GM19455 (cell line): ENCODE measurements around the gene CCR9.
"Not testable (repeated sequence)": the region's sequence is repeated elsewhere in the genome, so short reads cannot be mapped to it uniquely, and the experiment has no call there.

ENCODE experiments used
- ATAC-seq: cut with Tn5 transposase; IDR thresholded peaks from one replicate; pipeline ENCODE4 v1.9.1; 2021; ENCODE audit not compliant: unreplicated experiment

CCR9 gene, protein sequence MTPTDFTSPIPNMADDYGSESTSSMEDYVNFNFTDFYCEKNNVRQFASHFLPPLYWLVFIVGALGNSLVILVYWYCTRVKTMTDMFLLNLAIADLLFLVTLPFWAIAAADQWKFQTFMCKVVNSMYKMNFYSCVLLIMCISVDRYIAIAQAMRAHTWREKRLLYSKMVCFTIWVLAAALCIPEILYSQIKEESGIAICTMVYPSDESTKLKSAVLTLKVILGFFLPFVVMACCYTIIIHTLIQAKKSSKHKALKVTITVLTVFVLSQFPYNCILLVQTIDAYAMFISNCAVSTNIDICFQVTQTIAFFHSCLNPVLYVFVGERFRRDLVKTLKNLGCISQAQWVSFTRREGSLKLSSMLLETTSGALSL

DNA sequence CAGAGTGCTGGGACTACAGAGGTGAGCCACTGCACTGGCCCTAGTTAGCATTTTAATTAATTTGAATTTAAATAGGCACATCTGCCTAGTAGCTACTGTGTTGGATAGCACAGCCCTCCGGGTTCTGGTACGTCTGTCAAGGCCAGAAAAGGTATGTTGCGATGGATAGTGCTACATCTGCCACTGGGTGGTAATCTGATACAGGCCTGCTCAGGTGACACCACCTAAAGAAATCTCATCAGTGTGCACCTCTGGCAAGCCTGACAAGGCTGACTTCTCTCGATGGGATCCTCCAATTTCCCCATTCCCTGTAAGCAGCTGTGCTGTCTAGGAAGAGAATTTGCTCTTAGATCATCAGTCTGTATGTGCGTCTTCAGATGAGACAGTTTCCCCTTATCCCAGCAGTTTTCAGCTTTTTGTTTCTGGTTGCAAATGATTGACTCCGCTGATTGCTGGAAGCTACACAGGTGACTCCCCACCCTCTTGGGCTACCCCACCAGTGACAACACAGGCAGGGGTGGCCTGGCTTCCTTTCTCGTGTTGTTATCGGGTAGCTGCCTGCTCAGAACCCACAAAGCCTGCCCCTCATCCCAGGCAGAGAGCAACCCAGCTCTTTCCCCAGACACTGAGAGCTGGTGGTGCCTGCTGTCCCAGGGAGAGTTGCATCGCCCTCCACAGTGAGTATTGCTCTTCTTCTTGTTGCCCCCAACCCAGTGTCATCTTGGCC lies at the start of gene CCR9:
CCR9 (plus strand) TSS at position 565 of the 727 bp plus-strand sequence. CDS start 8,391 bp downstream, outside the sequence.
- ATAC-seq = no peak

DNA sequence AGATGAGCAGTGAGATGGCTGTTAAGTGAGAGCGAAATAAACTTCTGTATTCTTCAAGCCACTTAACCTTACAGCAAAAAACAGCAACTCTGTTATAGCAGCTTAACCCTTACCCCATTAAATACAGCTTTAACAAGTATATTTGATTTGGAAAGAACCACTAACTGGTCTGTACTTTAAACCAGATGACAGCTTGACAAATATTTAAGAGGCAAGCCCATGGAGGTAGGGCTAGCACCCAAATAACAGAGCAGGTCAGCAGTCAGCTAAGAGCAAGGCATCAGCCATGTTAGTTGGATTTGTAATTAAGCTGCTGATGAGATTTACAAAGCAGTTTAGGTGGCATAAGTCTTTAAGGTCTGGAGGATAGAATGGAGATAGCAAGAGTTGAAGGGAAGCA lies 47.9 kb upstream of the CCR9 start:
- no peak for ATAC-seq

DNA sequence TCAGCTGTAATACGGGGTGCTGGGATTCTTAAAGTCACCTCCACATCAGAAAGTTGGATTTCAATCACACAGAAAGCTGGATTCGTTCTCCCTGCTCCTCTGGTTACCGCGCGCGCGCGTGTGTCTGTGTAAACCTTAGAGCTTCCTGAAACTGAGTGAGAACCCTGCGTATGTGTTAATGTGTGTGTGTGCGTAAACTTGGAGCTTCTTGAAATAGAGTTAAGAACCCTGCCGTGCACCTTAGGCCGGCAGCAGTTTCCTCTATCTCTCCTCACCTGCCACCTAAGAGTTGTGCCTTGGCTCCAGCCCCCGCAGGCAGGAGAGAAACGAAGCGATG lies 45.0 kb upstream of the CCR9 start:
- peak; percentile 26 for ATAC-seq

DNA sequence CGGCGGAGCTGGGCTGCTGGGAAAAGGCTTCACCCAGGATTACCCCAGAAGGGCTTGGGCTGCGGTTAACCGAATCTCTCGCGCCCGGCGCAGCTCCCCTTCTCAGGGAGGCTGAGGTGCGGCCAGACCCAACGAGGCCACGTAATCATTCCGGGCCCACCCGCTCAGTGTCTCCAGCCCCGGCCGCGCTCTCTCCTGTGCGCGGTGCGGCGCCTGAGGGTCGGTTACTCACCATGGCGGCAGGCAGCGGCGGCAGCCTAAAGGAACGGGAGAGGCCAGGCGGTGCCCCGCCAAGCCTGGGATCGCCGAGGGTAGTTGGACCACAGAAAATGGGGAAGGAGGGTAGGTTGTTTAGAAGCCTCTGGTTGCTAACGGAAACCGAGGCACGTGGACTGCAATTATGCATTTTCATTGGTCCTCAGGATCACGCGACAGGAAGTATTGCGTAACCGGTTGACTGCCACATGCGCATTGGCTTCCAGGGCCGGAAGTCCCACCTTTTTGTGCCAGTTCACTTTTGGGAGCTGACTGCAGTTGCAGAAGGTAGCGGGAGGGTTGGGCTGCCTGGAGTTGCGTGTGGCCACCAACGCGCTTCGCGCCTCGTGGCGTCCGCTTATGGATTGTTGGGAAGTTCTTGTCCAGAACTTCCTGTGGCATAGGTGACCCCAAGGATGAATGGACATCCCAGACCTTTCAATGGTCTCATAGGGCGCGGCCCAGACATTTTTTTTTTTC lies 44.4 kb upstream of the CCR9 start, which contains the start of gene LZTFL1:
LZTFL1 (minus strand) TSS at position 363 of the 735 bp plus-strand sequence; CDS start at position 235, 128 bp downstream.
- ATAC-seq = peak; percentile 94

DNA sequence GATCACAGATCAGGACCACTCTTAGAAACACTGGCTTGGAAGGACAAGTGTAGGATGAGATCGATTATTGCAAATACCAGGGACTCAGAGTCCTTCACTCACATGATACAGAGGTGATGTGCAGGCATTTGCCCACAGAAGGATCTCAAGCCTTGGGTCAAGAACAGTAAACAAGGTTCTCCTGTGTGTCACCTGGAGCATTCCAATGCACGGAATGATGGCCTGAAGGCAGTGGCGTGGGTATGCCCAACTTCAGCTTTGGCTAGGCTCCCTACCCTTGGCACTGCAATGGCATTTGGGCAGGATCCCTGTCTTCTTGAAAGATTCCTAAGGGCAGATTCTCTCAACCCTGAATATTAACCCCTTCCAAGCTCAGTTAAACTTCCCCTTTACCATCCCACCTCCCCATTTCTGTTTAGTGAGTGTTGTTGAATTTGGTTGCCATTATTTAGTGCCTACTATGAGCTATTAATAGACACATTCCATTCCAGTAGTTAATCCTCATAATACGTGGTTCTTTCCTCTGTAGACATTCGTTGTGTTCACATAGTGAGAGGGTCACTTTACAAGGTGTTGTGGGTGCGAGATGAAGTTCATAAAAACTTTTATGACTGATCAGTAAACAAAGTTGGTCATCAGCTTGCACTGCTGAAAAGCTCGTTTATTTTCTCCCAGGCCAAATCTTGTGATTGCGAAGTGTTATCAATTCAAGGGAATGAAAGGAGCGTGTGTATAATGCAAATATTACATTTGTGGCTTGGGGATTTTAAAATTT lies 43.3 kb upstream of the CCR9 start:
- ATAC-seq = no peak

DNA sequence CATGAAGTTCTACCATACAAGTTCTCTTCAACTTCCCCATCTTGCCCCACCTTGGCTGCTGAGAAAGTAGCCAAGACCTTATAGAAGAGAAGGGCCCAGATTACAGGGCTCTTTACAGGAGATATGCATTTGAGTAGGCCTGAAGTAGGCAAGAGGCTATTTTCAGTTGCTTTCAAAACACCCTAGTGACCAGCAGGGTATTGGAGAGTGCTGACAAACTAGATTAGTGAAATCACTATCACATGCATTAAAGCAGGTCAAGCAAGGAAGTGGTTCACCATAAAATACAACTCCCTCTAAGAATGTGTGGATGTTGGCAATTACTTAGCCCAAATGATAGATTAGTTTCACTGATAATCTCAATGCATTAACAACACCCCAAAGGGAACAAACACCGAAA lies 41.7 kb upstream of the CCR9 start:
- no peak for ATAC-seq

DNA sequence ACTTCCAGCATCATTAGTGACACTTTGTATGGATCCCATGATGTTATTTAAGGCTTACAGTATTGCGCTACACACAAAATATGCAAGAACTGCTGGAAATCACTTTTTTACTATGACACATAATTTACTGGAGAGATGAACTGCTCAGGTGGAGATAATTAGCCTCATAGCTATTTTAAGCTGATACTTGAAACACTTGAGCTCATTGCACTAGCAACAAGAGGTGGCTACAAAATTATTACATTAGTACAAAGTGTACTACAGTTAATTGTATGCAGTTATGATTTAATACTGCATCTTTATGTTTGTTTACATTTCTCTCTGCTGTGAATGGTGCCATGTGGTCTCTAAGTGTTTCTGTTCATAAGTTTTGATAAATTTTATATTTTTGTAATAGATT lies 38.0 kb upstream of the CCR9 start:
- ATAC-seq = no peak

DNA sequence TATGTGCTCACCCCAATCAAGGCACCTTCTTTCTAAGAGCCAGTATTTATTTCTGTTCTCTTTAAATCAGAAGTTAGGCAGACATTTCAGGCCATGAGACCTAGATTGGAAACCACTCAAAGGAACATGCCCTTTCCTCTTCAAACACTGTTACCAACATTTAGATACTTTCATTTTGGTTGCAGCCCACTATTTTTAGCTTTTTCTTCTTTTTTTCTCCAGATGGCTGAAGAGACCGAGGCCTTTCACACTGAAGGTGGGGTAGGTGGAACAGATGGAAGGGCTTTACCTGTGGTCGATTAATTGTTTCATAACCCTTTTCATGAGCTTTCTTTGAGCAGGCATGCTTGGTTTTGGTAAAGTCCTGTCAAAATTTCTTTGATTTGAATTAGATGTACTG lies 33.5 kb upstream of the CCR9 start:
- ATAC-seq = no peak

DNA sequence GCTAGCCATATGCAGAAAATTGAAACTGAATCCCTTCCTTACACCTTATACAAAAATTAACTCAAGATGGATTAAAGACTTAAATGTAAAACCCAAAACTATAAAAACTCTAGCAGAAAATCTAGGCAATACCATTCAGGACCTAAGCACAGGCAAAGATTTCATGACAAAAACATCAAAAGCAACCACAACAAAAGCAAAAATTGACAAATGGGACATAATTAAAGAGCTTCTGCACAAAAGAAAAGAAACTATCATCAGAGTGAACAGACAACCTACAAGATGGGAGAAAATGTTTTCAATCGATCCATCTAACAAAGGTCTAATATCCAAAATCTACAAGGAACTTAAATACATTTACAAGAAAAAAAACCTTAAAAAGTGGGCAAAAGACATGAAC lies 30.0 kb upstream of the CCR9 start:
- not testable (repeated sequence) for ATAC-seq

DNA sequence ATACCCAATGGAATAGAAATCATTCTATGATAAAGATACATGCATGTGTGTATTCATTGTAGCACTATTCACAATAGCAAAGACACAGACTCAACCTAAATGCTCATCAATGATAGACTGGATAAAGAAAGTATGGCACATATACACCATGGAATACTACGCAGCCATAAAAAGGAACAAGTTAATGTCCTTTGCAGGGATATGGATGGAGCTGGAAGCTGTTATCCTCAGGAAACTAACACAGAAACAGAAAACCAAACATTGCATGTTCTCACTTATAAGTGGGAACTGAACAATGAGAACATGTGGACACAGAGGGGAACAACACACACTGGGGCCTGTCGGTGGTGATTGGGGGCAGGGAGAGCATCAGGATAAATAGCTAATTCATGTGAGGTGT lies 29.3 kb upstream of the CCR9 start:
- not testable (repeated sequence) for ATAC-seq

DNA sequence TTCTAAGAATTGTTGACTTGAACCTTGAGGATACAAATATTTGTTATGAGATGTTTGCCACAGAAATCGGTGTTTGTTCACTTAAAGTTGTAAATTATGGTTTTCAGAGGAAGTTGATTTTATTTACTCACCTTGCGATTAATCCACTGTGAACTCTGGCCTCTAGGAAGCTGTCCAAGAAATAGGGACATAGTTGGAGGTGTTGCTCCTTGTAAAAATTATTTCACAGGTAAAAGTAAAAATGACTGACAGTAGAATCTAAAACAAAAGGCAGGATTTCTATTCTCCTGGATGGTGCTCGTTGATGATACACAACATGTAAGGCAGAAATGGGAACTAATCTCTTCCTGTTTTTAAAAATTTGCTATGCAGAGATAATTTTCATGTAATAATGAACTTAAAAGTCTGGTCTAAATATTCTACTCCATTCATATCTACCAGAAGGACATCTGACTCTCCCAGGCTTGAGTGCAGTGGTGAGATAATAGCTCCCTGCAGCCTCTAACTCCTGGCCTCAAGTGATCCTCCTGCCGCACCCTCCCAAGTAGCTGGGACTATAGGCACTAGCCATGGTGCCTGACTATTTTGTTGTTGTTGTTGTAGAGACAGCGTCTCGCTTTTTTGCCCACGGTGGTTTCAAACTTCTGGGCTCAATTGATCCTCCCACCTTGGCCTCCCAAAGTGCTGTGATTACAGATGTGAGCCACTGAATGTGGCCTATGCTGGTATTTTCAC lies 27.4 kb upstream of the CCR9 start:
- ATAC-seq = no peak

DNA sequence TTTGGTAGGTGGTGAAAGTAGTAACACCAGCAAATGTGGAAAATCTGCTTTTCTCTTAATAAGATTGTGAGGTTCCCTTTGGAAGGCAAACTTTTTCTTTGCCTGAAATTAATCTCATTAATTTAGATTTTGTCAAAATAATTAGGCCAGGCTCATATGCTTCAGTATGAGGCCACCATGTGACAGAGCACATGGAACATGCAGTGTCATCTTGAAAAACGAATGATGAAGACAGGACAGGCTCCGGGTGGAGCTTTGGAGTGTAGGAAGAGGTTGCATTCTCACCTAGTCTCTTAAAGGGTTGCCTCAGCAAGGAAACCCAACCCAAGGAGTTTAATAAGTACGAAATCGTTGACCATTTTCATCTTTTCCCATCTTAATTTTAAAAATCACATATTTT lies 25.9 kb upstream of the CCR9 start:
- no peak for ATAC-seq

DNA sequence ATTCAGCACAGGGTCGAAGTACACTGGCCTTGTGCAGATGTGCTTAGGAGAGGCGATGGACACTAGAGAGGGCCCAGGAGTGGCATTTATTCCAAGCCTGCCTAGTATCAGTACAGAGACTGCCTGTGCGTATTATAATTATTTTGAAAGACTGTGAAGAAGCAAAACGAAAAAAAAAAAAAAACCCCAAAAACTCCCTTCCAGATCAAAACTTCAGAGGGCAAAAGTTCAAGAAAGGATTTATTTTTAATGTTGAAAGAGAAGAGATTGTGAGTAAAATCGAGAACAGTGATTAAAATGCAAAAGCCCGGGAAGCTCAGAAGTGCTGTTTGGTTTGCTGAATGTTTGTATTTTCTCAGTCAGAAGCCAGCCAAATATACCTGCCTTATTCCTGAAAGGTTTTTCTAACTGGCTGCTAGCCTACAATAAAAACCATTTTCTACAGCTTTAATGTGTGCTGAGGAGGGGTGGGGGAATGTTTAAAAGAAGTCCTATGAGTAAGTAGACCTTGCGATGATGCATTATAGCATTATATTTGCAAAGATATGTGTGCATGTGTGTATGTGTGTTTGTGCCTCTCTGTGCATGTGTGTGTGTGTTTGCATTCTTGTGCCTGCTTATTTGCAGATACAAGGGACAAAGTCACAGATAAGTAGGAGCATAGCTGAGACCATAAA lies 25.2 kb upstream of the CCR9 start:
- peak; percentile 56 for ATAC-seq

DNA sequence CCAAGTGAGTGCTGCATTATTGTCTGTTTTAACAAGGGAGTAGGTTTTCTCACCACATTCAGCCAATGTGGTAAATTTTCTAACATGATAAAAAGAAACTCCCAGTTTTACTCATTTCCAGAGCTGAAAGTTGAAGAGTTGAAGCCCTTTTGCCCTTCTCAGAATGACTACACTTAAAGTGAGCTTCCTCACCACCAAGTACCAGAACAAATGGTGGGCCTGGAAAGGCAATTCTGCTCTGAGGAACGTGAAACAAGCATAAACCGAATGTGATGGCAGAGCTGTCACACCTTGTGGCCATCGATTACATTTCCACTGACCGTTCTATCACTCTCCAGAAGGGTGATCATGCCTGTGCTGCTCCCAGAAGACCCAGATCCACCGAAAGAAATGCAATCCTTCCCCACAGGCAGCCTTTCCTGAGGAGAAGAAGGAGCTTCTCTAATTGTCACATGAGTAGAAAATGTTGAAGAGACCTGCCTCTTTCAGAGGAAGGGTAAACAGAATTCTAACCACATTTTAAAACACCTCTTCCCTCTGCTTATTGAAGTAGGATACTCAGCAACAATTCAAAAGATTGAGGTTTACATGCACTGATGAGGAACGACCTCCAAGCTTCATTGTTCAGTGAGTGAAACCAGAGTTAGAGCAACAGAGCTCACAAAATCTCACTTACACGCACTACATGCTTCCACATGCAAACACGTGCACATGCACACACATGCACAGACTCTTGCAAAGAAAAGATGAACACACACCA lies 21.4 kb upstream of the CCR9 start:
- ATAC-seq = peak; percentile 61

DNA sequence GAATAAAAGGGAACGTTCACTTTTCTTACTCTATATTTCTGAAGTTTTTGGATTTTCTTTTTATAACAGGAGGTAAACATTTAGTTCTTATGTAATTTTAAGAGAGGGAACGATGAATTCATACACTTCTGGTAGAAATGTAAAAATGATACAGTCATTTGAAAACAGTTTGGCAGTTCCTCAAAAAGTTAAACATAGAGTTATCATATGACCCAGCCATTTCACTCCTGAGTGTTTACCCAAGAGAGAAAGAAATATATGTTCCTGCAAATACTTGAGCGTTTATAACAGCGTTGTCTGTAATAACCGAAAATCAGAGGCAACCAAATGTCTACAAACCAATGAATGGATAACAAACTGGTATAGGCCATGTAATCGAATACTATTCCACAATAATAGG lies 20.8 kb upstream of the CCR9 start:
- ATAC-seq = no peak

DNA sequence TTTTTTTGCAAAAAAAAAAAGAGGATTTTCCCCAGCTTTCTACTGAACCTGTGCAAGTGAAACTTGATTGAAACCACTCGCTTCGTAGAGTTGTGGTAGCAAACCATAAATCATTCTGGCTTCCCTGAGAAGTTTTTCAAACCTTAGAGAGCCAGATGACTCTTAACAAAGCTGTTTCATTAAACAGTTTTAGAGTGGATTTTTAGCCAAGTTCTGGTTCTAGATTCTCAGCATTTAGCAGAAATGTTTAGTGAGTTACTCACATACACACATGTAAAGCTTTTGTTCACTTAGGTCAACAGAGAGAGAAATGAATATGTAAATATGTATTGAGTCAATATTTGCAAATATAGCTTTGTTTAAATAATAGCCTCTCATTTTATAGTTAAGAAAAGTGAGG lies 18.1 kb upstream of the CCR9 start:
- ATAC-seq = no peak

DNA sequence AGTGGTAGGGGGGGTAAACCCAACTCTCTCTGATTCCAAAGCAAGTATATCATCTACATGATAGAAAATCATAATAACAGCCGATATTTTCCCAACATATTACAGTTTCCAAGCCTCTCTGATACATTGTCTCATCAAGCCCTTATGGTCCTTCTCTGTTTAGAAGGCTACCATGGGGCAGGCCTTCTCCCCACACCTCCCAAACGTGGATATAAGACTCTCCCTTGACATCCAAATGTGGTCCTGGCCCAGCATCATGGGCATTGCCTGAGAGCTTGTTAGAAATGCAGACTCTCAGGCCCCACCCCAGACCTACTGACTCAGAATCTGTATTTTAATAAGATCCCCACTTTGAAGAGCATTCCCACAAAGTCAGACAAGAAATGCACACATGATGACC lies 17.7 kb upstream of the CCR9 start:
- ATAC-seq = no peak

DNA sequence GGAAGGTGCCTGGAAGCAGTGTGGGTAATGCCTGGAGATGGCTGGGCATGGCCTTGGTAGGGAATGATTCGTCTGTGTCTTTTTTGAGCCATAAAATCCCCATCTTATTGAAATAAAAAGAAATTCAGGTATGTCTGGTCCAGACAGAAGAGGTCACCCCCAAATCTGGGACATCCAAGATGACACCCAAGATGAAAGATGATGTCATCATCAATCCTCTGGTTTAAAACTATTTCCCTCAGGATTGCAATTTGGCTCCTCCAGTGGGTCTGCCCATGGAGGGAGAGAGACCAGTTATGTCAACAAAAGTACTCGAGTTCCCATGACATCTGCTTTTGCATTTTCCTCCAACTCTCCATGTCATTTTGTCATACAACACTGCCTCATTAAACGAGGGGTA lies 16.7 kb upstream of the CCR9 start:
- ATAC-seq = no peak

DNA sequence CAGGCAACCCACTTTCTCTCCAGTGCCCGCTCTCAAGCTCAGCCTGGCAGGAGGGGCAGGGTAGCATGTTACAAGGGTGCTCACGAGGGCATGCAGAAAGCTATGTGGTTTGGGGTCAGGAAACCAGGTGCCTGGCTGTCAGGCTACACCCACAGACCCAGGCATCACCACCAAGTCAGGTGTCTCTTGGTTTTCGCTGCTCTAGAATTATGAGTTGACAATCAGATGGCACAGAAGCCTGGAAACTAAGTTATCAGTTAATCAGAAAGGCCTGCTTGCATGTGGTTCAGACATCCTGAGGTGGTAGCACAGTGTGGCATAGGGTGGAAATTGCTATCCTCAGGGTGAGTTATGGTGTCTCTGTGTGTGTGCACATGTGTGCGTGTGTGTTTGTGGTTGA lies 16.2 kb upstream of the CCR9 start:
- ATAC-seq = no peak
